HFF-Myc (cell line): ENCODE results near the gene SPTBN1.
A peak's percentile ranks its signal among the peaks of the same experiment; 100 is the strongest.

Experiments
- DNase-seq: peaks from one replicate; pipeline ENCODE4 v3.0.0-alpha.2; 2011; ENCODE audit warnings: low read depth; ENCODE audit errors: extremely low read depth
- H3K4me3 ChIP-seq: replicated peaks from 2 replicates; pipeline ENCODE4 v1.5.1; 2011; ENCODE audit warnings: low read depth, mild to moderate bottlenecking, control low read depth, low read length
- TF ChIP-seq, protein P1 (sequence below): IDR thresholded peaks from 2 replicates; pipeline ENCODE4 v1.5.1; 2012; ENCODE audit warnings: mild to moderate bottlenecking, low read depth, low read length, control low read depth; ENCODE audit errors: missing control alignments

The SPTBN1 gene

DNA sequence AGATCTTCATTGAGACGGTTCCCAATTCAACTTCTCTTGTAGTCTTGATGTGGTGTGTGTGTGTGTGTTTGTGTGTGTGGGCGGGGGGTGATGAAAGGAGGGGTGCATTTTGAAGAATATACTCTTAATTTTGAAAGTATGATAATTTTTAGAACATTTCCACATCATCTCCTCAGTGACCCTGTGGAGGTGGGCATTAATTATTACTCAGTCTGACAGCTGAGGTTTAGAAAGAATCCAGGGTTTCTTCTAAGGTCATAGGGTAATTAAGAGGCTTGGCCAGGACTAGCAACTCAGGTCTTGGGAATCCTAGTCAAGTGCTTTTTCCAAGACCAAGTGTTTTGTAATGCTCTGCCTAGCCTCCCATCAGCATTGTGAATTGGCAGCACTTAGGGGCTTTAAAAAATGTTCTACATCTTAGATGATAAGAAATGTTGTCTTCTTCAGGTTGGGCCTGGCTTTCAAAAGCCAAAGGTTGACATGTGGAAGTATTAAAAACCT is 100.5 kb downstream of the SPTBN1 start:
- no peak for DNase-seq
- H3K4me3 ChIP-seq = no peak overlapping the region
- TF ChIP-seq, protein P1, sequence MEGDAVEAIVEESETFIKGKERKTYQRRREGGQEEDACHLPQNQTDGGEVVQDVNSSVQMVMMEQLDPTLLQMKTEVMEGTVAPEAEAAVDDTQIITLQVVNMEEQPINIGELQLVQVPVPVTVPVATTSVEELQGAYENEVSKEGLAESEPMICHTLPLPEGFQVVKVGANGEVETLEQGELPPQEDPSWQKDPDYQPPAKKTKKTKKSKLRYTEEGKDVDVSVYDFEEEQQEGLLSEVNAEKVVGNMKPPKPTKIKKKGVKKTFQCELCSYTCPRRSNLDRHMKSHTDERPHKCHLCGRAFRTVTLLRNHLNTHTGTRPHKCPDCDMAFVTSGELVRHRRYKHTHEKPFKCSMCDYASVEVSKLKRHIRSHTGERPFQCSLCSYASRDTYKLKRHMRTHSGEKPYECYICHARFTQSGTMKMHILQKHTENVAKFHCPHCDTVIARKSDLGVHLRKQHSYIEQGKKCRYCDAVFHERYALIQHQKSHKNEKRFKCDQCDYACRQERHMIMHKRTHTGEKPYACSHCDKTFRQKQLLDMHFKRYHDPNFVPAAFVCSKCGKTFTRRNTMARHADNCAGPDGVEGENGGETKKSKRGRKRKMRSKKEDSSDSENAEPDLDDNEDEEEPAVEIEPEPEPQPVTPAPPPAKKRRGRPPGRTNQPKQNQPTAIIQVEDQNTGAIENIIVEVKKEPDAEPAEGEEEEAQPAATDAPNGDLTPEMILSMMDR = no peak

DNA sequence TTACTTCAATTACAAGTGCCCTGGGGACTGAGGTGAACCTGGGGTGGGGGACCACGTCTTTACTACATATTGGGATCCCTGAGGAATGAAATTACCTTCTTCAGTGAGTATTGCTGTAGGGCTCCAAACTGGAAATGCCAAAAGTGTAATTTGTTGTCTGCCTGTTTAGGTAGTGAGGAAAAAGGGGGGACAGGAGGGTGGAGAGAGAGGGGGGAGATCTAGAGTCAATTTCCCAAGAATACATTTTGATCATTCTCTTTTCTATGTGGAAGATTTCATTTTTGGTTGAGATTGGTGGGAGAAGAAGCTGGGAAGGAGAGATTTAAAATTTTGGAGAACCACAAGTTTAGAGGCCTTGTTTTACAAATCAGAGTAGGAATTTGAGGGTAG is 101.1 kb downstream of the SPTBN1 start:
- H3K4me3 ChIP-seq = peak overlapping the region; percentile 71
- TF ChIP-seq, protein P1 = no peak
- no peak for DNase-seq

DNA sequence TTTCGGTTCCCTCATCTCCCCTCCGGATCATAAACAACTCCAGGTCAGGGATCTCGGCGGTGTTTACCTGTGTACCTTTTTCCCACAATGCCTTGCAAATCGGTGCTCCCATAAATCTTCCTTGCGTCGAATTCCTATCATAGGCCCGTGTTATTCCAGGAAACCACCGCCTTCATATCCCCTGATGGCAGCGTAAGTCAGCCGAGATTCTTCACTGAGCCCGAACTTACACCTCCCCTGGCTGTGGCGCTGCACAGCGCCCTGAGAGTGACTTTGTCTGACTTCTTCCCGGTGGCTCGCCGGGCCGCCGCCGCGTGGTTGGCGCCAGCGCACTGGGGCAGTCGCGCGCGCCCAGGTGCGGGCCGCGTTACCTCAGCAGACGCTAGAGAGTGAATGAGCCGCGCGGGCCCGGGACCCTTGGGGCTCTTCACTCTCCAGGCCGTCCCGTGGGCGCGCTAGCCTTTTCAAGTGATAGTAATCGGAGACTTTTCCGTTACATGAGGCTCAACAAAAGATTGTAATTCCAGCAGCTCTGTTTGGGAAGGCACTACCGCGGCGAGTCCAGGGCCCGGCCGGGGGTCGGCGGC is 101.6 kb downstream of the SPTBN1 start:
- H3K4me3 ChIP-seq = peak overlapping the region; percentile 71
- TF ChIP-seq, protein P1 = peak; percentile 2
- DNase-seq = no peak

DNA sequence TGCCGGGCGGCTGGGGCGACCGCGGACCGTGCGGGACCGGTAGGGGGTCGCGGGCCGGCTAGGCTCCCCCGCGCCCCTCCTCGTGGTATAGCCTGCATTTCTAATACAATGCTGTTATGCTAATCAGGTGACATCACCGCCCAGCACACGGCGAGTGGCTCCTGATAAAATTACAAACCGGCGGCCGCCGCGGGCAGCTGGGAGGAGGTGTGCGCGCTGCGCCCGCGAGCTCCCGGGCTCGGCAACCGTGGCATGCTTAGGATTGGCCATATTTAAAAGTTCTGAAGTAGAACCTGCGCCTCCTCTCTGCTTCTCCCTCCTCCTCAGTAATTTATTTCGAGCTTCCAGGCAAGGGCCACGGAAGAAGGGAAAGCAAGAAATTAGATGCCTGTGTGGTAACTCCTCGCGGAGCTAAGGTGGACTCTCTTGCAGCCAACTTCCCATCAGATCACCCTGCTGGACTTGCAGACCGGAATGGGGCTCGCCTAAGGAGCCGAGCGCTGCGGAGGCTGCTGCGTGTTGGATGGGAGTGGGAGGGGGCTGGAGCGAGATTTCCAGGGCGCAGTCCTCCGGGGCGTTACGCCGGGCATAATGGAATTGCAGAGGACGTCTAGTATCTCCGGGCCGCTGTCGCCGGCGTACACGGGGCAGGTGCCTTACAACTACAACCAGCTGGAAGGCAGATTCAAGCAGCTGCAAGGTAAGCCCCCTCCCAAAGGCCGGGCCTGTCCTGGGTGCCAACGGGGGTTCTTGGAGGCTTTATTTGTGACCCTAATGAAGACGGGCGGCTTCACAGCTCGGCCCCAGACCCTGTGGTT is 102.3 kb downstream of the SPTBN1 start:
- TF ChIP-seq, protein P1 = no peak
- H3K4me3 ChIP-seq = peak overlapping the region; percentile 71
- no peak for DNase-seq

DNA sequence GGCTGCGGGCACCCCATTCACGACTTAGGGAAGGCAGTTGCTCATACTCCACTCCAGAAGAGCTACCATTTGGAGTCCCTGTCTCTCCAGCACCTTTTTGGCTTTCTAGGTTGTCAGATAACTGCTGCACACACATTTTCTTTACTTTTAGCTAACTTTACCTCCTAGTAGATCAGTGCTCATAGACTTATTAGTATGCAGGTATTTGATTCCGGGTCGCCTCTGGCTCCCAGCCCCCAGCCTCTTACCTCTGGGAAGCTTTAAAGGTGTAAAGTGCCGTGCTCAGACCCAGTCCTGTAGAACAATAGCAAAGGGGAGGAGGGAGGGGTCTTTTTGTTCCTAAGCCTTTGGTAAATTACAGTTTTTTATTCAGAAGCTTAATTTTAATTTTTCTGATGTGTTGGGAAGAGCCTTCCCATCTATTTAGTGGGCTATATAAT is 102.9 kb downstream of the SPTBN1 start:
- TF ChIP-seq, protein P1 = no peak
- DNase-seq = no peak
- H3K4me3 ChIP-seq = peak overlapping the region; percentile 71

DNA sequence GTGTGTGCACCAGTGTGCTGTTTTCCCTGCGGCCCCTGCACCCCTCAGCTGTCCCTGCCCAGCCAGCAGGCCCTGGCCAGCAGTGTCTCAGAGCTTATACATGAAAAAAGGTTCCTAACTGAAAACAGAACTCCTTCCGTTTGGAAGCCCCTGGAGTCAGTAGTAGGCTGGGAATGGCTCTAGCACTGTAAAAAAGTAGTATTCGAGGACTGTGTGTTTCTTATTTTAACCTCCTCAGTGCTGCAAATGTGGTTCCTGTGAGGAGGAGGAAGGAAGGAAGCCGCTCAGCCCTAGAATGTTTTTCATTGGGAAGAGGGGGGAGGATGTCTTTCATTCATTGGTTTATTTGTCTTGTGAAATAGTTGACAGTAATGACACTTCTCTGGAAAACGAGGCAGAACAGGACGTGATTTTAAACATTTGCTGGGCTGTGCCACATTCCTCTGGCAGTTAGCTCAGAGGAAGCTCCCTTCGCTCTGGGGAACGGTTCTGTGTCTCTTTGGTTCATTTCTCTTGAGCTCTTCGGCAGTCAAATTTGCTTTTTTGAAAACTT is 103.5 kb downstream of the SPTBN1 start:
- DNase-seq = no peak
- H3K4me3 ChIP-seq = peak overlapping the region; percentile 71
- TF ChIP-seq, protein P1 = no peak
